Prostate gland (tissue), 2 donors: Measurements from ENCODE around the gene RASGRF2.

Experiments
- CTCF ChIP-seq, 4 experiments: fragments of 200-600 bp in 2 of 4; fragments of 450-650 bp in 2 of 4; sonication (generic) in 2 of 4; IDR thresholded peaks; 1 replicate in 3 of 4; 2 replicates in 1 of 4; pipeline ENCODE4 v1.5.1; 2016 to 2019; ENCODE audit warnings: antibody characterized with exemption in 4 of 4, mild to moderate bottlenecking in 2 of 4, moderate library complexity in 2 of 4
- POLR2A ChIP-seq: fragments of 450-650 bp; IDR thresholded peaks from one replicate; pipeline ENCODE4 v1.6.1; 2016; ENCODE audit warnings: antibody characterized with exemption, mild to moderate bottlenecking
- POLR2AphosphoS5 ChIP-seq: sonication (generic); formaldehyde crosslinking; IDR thresholded peaks from one replicate; pipeline ENCODE4 v1.6.1; 2017; ENCODE audit warnings: antibody characterized with exemption

GRCh38 chr5:80937584-80938356, 22.4 kb upstream of the RASGRF2 start:
- no peak for TF ChIP-seq CTCF (IDR thresholded peaks at IDR 0.05)
- TF ChIP-seq POLR2A, result no peak
- TF ChIP-seq POLR2AphosphoS5, result no peak
